ENCODE measurements around the gene IL15RA. TPM values are rescaled to one million over a fixed set of nuclear protein-coding genes. Genes with fewer than 3 reads are reported as not detected.
"Not testable (repeated sequence)": the region's sequence is repeated elsewhere in the genome, so short reads cannot be mapped to it uniquely, and the experiment has no call there.

IL15RA gene
- polyA plus RNA-seq, 1 donor: 9.5 TPM

- no peak overlapping the region for H3K27ac ChIP-seq (ENCODE audit: low read length)
- no peaks in the 10 kb centered on the region for H3K4me1 ChIP-seq (ENCODE audit: control insufficient read depth, insufficient read depth, low read length)
- no peaks in the 10 kb centered on the region for H3K9me3 ChIP-seq (ENCODE audit: control insufficient read depth, low read depth, low read length)
- no peak overlapping the region for H3K4me3 ChIP-seq (ENCODE audit: low read length)
- H3K36me3 ChIP-seq (ENCODE audit: control insufficient read depth, insufficient read depth, low read length): no peaks in the 10 kb centered on the region
- H3K27me3 ChIP-seq (ENCODE audit: control insufficient read depth, insufficient read depth, low read length): no peaks in the 10 kb centered on the region
- no peak for DNase-seq
- 71% methylated on average over 2 of the region's 3 CpGs for WGBS (ENCODE audit: insufficient coverage, low lambda C conversion rate)
Observed at GRCh38 chr10:6006546-6006945, 29.2 kb upstream of the IL15RA start.

- DNase-seq: no peak
- H3K9me3 ChIP-seq (ENCODE audit: control insufficient read depth, low read depth, low read length): no peaks in the 10 kb centered on the region
- no peaks in the 10 kb centered on the region for H3K27me3 ChIP-seq (ENCODE audit: control insufficient read depth, insufficient read depth, low read length)
- no peaks in the 10 kb centered on the region for H3K36me3 ChIP-seq (ENCODE audit: control insufficient read depth, insufficient read depth, low read length)
- H3K4me1 ChIP-seq (ENCODE audit: control insufficient read depth, insufficient read depth, low read length): no peaks in the 10 kb centered on the region
- no peak overlapping the region for H3K4me3 ChIP-seq (ENCODE audit: low read length)
- no CpG with 5 or more reads among the region's 8 CpGs for WGBS (ENCODE audit: insufficient coverage, low lambda C conversion rate)
- H3K27ac ChIP-seq (ENCODE audit: low read length): no peak overlapping the region
Observed at GRCh38 chr10:6005856-6006395, 28.6 kb upstream of the IL15RA start.

- not testable (repeated sequence) for H3K4me1 ChIP-seq (ENCODE audit: control insufficient read depth, insufficient read depth, low read length); DNase-seq; H3K4me3 ChIP-seq (ENCODE audit: low read length); H3K36me3 ChIP-seq (ENCODE audit: control insufficient read depth, insufficient read depth, low read length); H3K27me3 ChIP-seq (ENCODE audit: control insufficient read depth, insufficient read depth, low read length); H3K27ac ChIP-seq (ENCODE audit: low read length); H3K9me3 ChIP-seq (ENCODE audit: control insufficient read depth, low read depth, low read length)
- no CpG with 5 or more reads among the region's 6 CpGs for WGBS (ENCODE audit: insufficient coverage, low lambda C conversion rate)
Observed at GRCh38 chr10:6005161-6005804, 27.9 kb upstream of the IL15RA start.

- Histone ChIP-seq H3K4me1 (ENCODE audit: control insufficient read depth, insufficient read depth, low read length) (no peaks in the 10 kb centered on the region), H3K27me3 (ENCODE audit: control insufficient read depth, insufficient read depth, low read length) (peaks cover 5% of the 10 kb centered on the region), H3K9me3 (ENCODE audit: control insufficient read depth, low read depth, low read length) (no peaks in the 10 kb centered on the region), H3K27ac (ENCODE audit: low read length) (no peak overlapping the region), H3K36me3 (ENCODE audit: control insufficient read depth, insufficient read depth, low read length) (no peaks in the 10 kb centered on the region), H3K4me3 (ENCODE audit: low read length) (no peak overlapping the region)
- no CpG with 5 or more reads among the region's 12 CpGs for WGBS (ENCODE audit: insufficient coverage, low lambda C conversion rate)
- DNase-seq: no peak
Observed at GRCh38 chr10:6002809-6003510, 25.6 kb upstream of the IL15RA start.

- Histone ChIP-seq H3K4me1 (ENCODE audit: control insufficient read depth, insufficient read depth, low read length) (no peaks in the 10 kb centered on the region), H3K27me3 (ENCODE audit: control insufficient read depth, insufficient read depth, low read length) (peaks cover 5% of the 10 kb centered on the region), H3K9me3 (ENCODE audit: control insufficient read depth, low read depth, low read length) (no peaks in the 10 kb centered on the region), H3K4me3 (ENCODE audit: low read length) (no peak overlapping the region), H3K36me3 (ENCODE audit: control insufficient read depth, insufficient read depth, low read length) (no peaks in the 10 kb centered on the region), H3K27ac (ENCODE audit: low read length) (no peak overlapping the region)
- no peak for DNase-seq
- WGBS (ENCODE audit: insufficient coverage, low lambda C conversion rate): no CpG with 5 or more reads among the region's 20 CpGs
Observed at GRCh38 chr10:5999440-6000165, 22.3 kb upstream of the IL15RA start.

GRCh38 chr10:5996696-5997095 is 19.4 kb upstream of the IL15RA start:
- Histone ChIP-seq H3K9me3 (ENCODE audit: control insufficient read depth, low read depth, low read length) (no peaks in the 10 kb centered on the region), H3K4me1 (ENCODE audit: control insufficient read depth, insufficient read depth, low read length) (no peaks in the 10 kb centered on the region), H3K27me3 (ENCODE audit: control insufficient read depth, insufficient read depth, low read length) (peaks cover 5% of the 10 kb centered on the region), H3K36me3 (ENCODE audit: control insufficient read depth, insufficient read depth, low read length) (no peaks in the 10 kb centered on the region), H3K4me3 (ENCODE audit: low read length) (no peak overlapping the region), H3K27ac (ENCODE audit: low read length) (no peak overlapping the region)
- 90% methylated on average over 2 of the region's 4 CpGs for WGBS (ENCODE audit: insufficient coverage, low lambda C conversion rate)
- no peak for DNase-seq

GRCh38 chr10:5992398-5992797 is 15.1 kb upstream of the IL15RA start:
- Histone ChIP-seq H3K9me3 (ENCODE audit: control insufficient read depth, low read depth, low read length) (no peaks in the 10 kb centered on the region), H3K27ac (ENCODE audit: low read length) (no peak overlapping the region), H3K4me3 (ENCODE audit: low read length) (no peak overlapping the region), H3K36me3 (ENCODE audit: control insufficient read depth, insufficient read depth, low read length) (no peaks in the 10 kb centered on the region), H3K27me3 (ENCODE audit: control insufficient read depth, insufficient read depth, low read length) (no peaks in the 10 kb centered on the region), H3K4me1 (ENCODE audit: control insufficient read depth, insufficient read depth, low read length) (no peaks in the 10 kb centered on the region)
- no peak for DNase-seq
- WGBS (ENCODE audit: insufficient coverage, low lambda C conversion rate): 83% methylated on average over 1 of the region's 1 CpG

GRCh38 chr10:5991708-5992107 is 14.4 kb upstream of the IL15RA start:
- H3K27ac ChIP-seq (ENCODE audit: low read length): no peak overlapping the region
- H3K9me3 ChIP-seq (ENCODE audit: control insufficient read depth, low read depth, low read length): no peaks in the 10 kb centered on the region
- H3K4me1 ChIP-seq (ENCODE audit: control insufficient read depth, insufficient read depth, low read length): no peaks in the 10 kb centered on the region
- no peaks in the 10 kb centered on the region for H3K36me3 ChIP-seq (ENCODE audit: control insufficient read depth, insufficient read depth, low read length)
- no peaks in the 10 kb centered on the region for H3K27me3 ChIP-seq (ENCODE audit: control insufficient read depth, insufficient read depth, low read length)
- H3K4me3 ChIP-seq (ENCODE audit: low read length): no peak overlapping the region
- no peak for DNase-seq

- no peak overlapping the region for H3K27ac ChIP-seq (ENCODE audit: low read length)
- no peak for DNase-seq
- 80% methylated on average over 1 of the region's 2 CpGs for WGBS (ENCODE audit: insufficient coverage, low lambda C conversion rate)
Observed at GRCh38 chr10:5989756-5990155, 12.4 kb upstream of the IL15RA start.

GRCh38 chr10:5988336-5988920 is 11.1 kb upstream of the IL15RA start:
- Histone ChIP-seq H3K27me3 (ENCODE audit: control insufficient read depth, insufficient read depth, low read length) (peaks cover 8% of the 10 kb centered on the region), H3K36me3 (ENCODE audit: control insufficient read depth, insufficient read depth, low read length) (no peaks in the 10 kb centered on the region), H3K9me3 (ENCODE audit: control insufficient read depth, low read depth, low read length) (no peaks in the 10 kb centered on the region), H3K4me1 (ENCODE audit: control insufficient read depth, insufficient read depth, low read length) (no peaks in the 10 kb centered on the region), H3K4me3 (ENCODE audit: low read length) (no peak overlapping the region), H3K27ac (ENCODE audit: low read length) (no peak overlapping the region)
- no peak for DNase-seq
- 86% methylated on average over 8 of the region's 10 CpGs for WGBS (ENCODE audit: insufficient coverage, low lambda C conversion rate)

More at GRCh38 chr10:5989756-5990155, 12.4 kb upstream of the IL15RA start:
- Histone ChIP-seq H3K27me3 (ENCODE audit: control insufficient read depth, insufficient read depth, low read length) (peaks cover 5% of the 10 kb centered on the region), H3K36me3 (ENCODE audit: control insufficient read depth, insufficient read depth, low read length) (no peaks in the 10 kb centered on the region), H3K4me1 (ENCODE audit: control insufficient read depth, insufficient read depth, low read length) (no peaks in the 10 kb centered on the region), H3K9me3 (ENCODE audit: control insufficient read depth, low read depth, low read length) (no peaks in the 10 kb centered on the region), H3K4me3 (ENCODE audit: low read length) (no peak overlapping the region)
